H9 (cell line): ENCODE data around the gene PET100. TPM values are rescaled to one million over a fixed set of nuclear protein-coding genes. Genes with fewer than 3 reads are reported as not detected.

Source experiments
- DNase-seq: peaks from one replicate; pipeline ENCODE4 v3.0.0-alpha.2; 2017
- H2AFZ ChIP-seq: one replicate; pipeline ENCODE4 v1.6.1; 2013; ENCODE audit warnings: mild to moderate bottlenecking, low read length, control low read depth, moderate library complexity
- H2AK5ac ChIP-seq: 2 replicates; pipeline ENCODE4 v1.6.1; 2013; ENCODE audit warnings: low read length, control low read depth, mixed read lengths; ENCODE audit not compliant: insufficient read length
- H2BK120ac ChIP-seq: one replicate; pipeline ENCODE4 v1.6.1; 2013; ENCODE audit warnings: low read depth, mild to moderate bottlenecking, low read length, control low read depth, inconsistent platforms; ENCODE audit not compliant: poor library complexity, severe bottlenecking
- H2BK12ac ChIP-seq: 2 replicates; pipeline ENCODE4 v1.6.1; 2013; ENCODE audit warnings: low read length, control low read depth, mixed read lengths, low read depth; ENCODE audit not compliant: insufficient read length
- H2BK15ac ChIP-seq: 2 replicates; pipeline ENCODE4 v1.6.1; 2013; ENCODE audit warnings: low read depth, low read length, control low read depth
- H2BK20ac ChIP-seq: one replicate; pipeline ENCODE4 v1.6.1; 2013; ENCODE audit warnings: low read depth, mild to moderate bottlenecking, low read length, control low read depth, inconsistent platforms; ENCODE audit not compliant: poor library complexity, severe bottlenecking
- H2BK5ac ChIP-seq: 2 replicates; pipeline ENCODE4 v1.6.1; 2013; ENCODE audit warnings: low read length, control low read depth, mixed read lengths; ENCODE audit not compliant: insufficient read length
- H3K14ac ChIP-seq: 2 replicates; pipeline ENCODE4 v1.6.1; 2013; ENCODE audit warnings: low read length, control low read depth; ENCODE audit not compliant: insufficient read depth
- H3K18ac ChIP-seq: 2 replicates; pipeline ENCODE4 v1.6.1; 2013; ENCODE audit warnings: low read depth, mild to moderate bottlenecking, mixed read lengths, low read length, control low read depth; ENCODE audit not compliant: insufficient read length
- H3K23ac ChIP-seq: 2 replicates; pipeline ENCODE4 v1.6.1; 2013; ENCODE audit warnings: low read length, control low read depth, mixed read lengths, low read depth; ENCODE audit not compliant: insufficient read length
- H3K23me2 ChIP-seq: 2 replicates; pipeline ENCODE4 v1.6.1; 2013; ENCODE audit warnings: low read depth, mild to moderate bottlenecking, mixed read lengths, low read length, control low read depth; ENCODE audit not compliant: insufficient read length, poor library complexity, severe bottlenecking
- H3K27ac ChIP-seq: 2 replicates; pipeline ENCODE4 v1.5.1; 2013; ENCODE audit warnings: low read length, control low read depth, mixed read lengths, low read depth; ENCODE audit not compliant: insufficient read length
- H3K27me3 ChIP-seq: 2 replicates; pipeline ENCODE4 v1.6.1; 2013; ENCODE audit warnings: low read length, control low read depth, inconsistent platforms; ENCODE audit not compliant: insufficient read depth
- H3K4ac ChIP-seq: 2 replicates; pipeline ENCODE4 v1.6.1; 2013; ENCODE audit warnings: low read depth, mild to moderate bottlenecking, control low read depth, inconsistent platforms, low read length, moderate library complexity
- H3K4me1 ChIP-seq: 2 replicates; pipeline ENCODE4 v1.6.1; 2013; ENCODE audit warnings: low read length, control low read depth, inconsistent platforms; ENCODE audit not compliant: insufficient read depth
- H3K4me2 ChIP-seq: 2 replicates; pipeline ENCODE4 v1.6.1; 2013; ENCODE audit warnings: low read length, control low read depth, mixed read lengths; ENCODE audit not compliant: insufficient read length, insufficient read depth
- H3K56ac ChIP-seq: 2 replicates; pipeline ENCODE4 v1.6.1; 2013; ENCODE audit warnings: low read depth, mild to moderate bottlenecking, mixed read lengths, low read length, control low read depth; ENCODE audit not compliant: insufficient read length
- H3K79me1 ChIP-seq: 2 replicates; pipeline ENCODE4 v1.6.1; 2013; ENCODE audit warnings: low read depth, mild to moderate bottlenecking, moderate library complexity, low read length, control low read depth, inconsistent platforms; ENCODE audit not compliant: insufficient read depth, poor library complexity, severe bottlenecking
- H3K79me2 ChIP-seq: 2 replicates; pipeline ENCODE4 v1.6.1; 2013; ENCODE audit warnings: low read length, control low read depth, inconsistent platforms; ENCODE audit not compliant: insufficient read depth
- H3K9ac ChIP-seq: 2 replicates; pipeline ENCODE4 v1.6.1; 2013; ENCODE audit warnings: low read length, control low read depth, mixed read lengths; ENCODE audit not compliant: insufficient read length; ENCODE audit errors: extremely low read depth
- H3K9me3 ChIP-seq: one replicate; pipeline ENCODE4 v1.6.1; 2013; ENCODE audit warnings: low read depth, low read length, inconsistent platforms; ENCODE audit not compliant: control insufficient read depth
- H3T11ph ChIP-seq: one replicate; pipeline ENCODE4 v1.6.1; 2013; ENCODE audit warnings: mild to moderate bottlenecking, low read length, control low read depth, inconsistent platforms
- H4K20me1 ChIP-seq: one replicate; pipeline ENCODE4 v1.6.1; 2013; ENCODE audit not compliant: control insufficient read depth, insufficient read length, insufficient read depth
- H4K5ac ChIP-seq: 2 replicates; pipeline ENCODE4 v1.6.1; 2013; ENCODE audit warnings: low read depth, mild to moderate bottlenecking, mixed read lengths, low read length, control low read depth; ENCODE audit not compliant: insufficient read length
- H4K8ac ChIP-seq: replicated peaks from 2 replicates; pipeline ENCODE4 v1.6.1; 2013; ENCODE audit warnings: low read length, control low read depth, mixed read lengths, low read depth; ENCODE audit not compliant: insufficient read length
- H4K91ac ChIP-seq: 2 replicates; pipeline ENCODE4 v1.6.1; 2013; ENCODE audit warnings: low read depth, mild to moderate bottlenecking, moderate library complexity, mixed read lengths, low read length, control low read depth; ENCODE audit not compliant: insufficient read length
- H3K27ac Mint-ChIP-seq, 3 experiments: 2 replicates in 2 of 3; 3 replicates in 1 of 3; pipeline ENCODE4 v1.8.0; 2020 to 2021; ENCODE audit warnings: mixed read lengths in 3 of 3, mild to moderate bottlenecking in 1 of 3, moderate library complexity in 1 of 3
- H3K27me3 Mint-ChIP-seq: 2 replicates; pipeline ENCODE4 v1.8.0; 2021; ENCODE audit warnings: low read depth, mild to moderate bottlenecking, moderate library complexity, mixed read lengths
- H3K36me3 Mint-ChIP-seq, 3 experiments: 2 replicates in 2 of 3; 3 replicates in 1 of 3; pipeline ENCODE4 v1.8.0; 2020 to 2021; ENCODE audit warnings: low read depth in 3 of 3, mixed read lengths in 3 of 3; ENCODE audit not compliant: insufficient read depth in 1 of 3
- H3K4me1 Mint-ChIP-seq, 2 experiments: 2 replicates each; pipeline ENCODE4 v1.8.0; 2020; ENCODE audit warnings: mixed read lengths in 2 of 2
- H3K4me3 Mint-ChIP-seq, 2 experiments: 2 replicates in 1 of 2; 3 replicates in 1 of 2; pipeline ENCODE4 v1.8.0; 2020 to 2021; ENCODE audit warnings: mild to moderate bottlenecking in 2 of 2, mixed read lengths in 2 of 2, moderate library complexity in 1 of 2
- H3K9me3 Mint-ChIP-seq, 2 experiments: 2 replicates in 1 of 2; 3 replicates in 1 of 2; pipeline ENCODE4 v1.8.0; 2020; ENCODE audit warnings: mild to moderate bottlenecking in 2 of 2, mixed read lengths in 2 of 2, moderate library complexity in 1 of 2
- WGBS: extraction: QIAGEN DNeasy Blood & Tissue Kit; methylation state at CpG from one replicate; pipeline ENCODE4 v1.1.7; 2013; ENCODE audit warnings: missing lambda C conversion rate, low lambda C conversion rate, mixed read lengths; ENCODE audit not compliant: insufficient read length; ENCODE audit errors: extremely low coverage; 5-methylcytosine and 5-hydroxymethylcytosine counted together
- total RNA-seq: library from RNA; stranded (reverse); gene quantifications from 2 replicates; pipeline ENCODE4 v1.2.1, GENCODE V29; 2021
- TF ChIP-seq, protein P1 (sequence below): fragments of 200-600 bp; sonication (generic); conservative IDR thresholded peaks from 3 replicates; pipeline ENCODE4 v1.8.0; 2021; ENCODE audit warnings: antibody characterized with exemption, mild to moderate bottlenecking

PET100 gene
- total RNA-seq, 1 experiment from 2014 or later, result 129 TPM

DNA sequence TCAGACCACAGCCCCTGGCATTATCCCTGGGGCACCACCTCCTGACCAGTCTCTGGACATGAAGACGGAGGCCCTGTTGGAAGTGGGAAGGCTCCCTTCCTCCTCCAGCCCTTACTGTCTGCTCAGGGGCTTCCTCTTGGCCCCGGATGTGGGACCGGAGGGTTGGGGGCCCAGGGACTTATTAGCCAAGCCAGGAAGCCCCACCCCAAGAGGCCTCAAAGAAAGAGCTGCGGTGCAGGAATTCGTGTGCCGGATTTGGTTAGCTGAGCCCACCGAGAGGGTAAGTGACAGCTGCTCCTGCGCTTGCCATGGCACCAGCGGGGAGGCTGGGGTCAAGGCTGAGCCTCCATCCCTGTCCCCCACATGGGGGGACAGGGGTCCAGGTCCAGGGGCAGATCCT is 39.2 kb downstream of the PET100 start, which contains the start of gene RETN:
TSS of gene RETN (plus strand) at position 208 of the 400 bp plus-strand sequence. CDS start 278 bp downstream, outside the sequence.
- Mint-ChIP-seq H3K4me3 (peak within 1 kb of the TSS; percentile 77 to 93), H3K36me3 (no peaks in the 10 kb centered on the region; a peak in 1 of 7 replicates), H3K9me3 (peaks cover 0 to 4% of the 10 kb centered on the region in 2 experiments; a peak in 2 of 5 replicates), H3K27ac (no peak within 1 kb of the TSS), H3K4me1 (peaks cover 0 to 12% of the 10 kb centered on the region in 2 experiments; a peak in 3 of 4 replicates), H3K27me3 (peaks cover 85% of the 10 kb centered on the region)
- Histone ChIP-seq H2BK5ac (no peak within 1 kb of the TSS), H3K4me1 (no peaks in the 10 kb centered on the region), H3K9me3 (no peaks in the 10 kb centered on the region), H3K4me2 (peak within 1 kb of the TSS; percentile 57), H3K14ac (no peak within 1 kb of the TSS), H2BK20ac (no peak within 1 kb of the TSS), H3K23me2 (peaks cover 6% of the 10 kb centered on the region), H3K9ac (no peak within 1 kb of the TSS), H3K4ac (no peak within 1 kb of the TSS), H2BK15ac (no peak within 1 kb of the TSS), H4K20me1 (no peaks in the 10 kb centered on the region), H2BK12ac (no peak within 1 kb of the TSS), H3K27me3 (peaks cover 2% of the 10 kb centered on the region; the same call in 1 of the 2 replicates), H3K23ac (no peak within 1 kb of the TSS), H2BK120ac (no peak within 1 kb of the TSS), H3K27ac (no peak within 1 kb of the TSS), H4K8ac (no peak within 1 kb of the TSS), H3K79me2 (no peaks in the 10 kb centered on the region), H2AK5ac (no peak within 1 kb of the TSS), H3K79me1 (no peaks in the 10 kb centered on the region), H4K5ac (no peak within 1 kb of the TSS), H4K91ac (no peak within 1 kb of the TSS), H2AFZ (no peak within 1 kb of the TSS), H3K56ac (no peak within 1 kb of the TSS), H3K18ac (no peak within 1 kb of the TSS), H3T11ph (no peak within 1 kb of the TSS)
- DNase-seq, result no peak
- TF ChIP-seq, protein P1, sequence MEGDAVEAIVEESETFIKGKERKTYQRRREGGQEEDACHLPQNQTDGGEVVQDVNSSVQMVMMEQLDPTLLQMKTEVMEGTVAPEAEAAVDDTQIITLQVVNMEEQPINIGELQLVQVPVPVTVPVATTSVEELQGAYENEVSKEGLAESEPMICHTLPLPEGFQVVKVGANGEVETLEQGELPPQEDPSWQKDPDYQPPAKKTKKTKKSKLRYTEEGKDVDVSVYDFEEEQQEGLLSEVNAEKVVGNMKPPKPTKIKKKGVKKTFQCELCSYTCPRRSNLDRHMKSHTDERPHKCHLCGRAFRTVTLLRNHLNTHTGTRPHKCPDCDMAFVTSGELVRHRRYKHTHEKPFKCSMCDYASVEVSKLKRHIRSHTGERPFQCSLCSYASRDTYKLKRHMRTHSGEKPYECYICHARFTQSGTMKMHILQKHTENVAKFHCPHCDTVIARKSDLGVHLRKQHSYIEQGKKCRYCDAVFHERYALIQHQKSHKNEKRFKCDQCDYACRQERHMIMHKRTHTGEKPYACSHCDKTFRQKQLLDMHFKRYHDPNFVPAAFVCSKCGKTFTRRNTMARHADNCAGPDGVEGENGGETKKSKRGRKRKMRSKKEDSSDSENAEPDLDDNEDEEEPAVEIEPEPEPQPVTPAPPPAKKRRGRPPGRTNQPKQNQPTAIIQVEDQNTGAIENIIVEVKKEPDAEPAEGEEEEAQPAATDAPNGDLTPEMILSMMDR, result no peak
- no CpG with 5 or more reads among the region's 9 CpGs for WGBS
